GM12892 (cell line): ENCODE results near the gene TRAPPC14.

ENCODE experiments used
- POLR2A ChIP-seq: IDR thresholded peaks from 2 replicates; pipeline ENCODE4 v1.6.1; 2011; ENCODE audit warnings: low read depth, low read length, control low read depth
- POLR2AphosphoS5 ChIP-seq: IDR thresholded peaks from 2 replicates; pipeline ENCODE4 v1.6.1; 2011; ENCODE audit warnings: low read depth, low read length, control low read depth

DNA sequence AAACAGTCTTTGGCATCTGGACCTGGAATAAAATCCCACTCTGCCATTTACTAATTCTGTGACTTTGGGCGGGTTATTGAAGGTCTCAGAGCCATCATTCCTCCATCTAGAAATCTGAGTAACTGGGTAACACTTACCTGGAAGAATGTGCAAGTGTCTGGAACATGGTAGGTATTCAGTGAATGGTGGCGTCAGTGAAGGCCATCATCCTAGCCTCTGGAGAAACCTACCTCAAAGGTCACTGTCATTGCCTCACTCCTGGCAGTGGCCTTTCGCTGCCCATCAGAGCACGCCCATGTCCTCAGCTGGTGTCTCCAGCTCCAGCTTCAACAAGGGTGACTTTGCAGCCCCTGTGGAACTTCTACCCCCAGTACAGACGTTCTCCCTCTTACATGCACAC, 5.3 kb upstream of the TRAPPC14 start:
- TF ChIP-seq POLR2A (no peak), POLR2AphosphoS5 (no peak)
